Measurements from ENCODE around the gene PLCL2.
A peak's percentile ranks its signal among the peaks of the same experiment; 100 is the strongest.

The PLCL2 gene

GRCh38 chr3:16884748-16885592 is at the start of gene PLCL2:
TSS of gene PLCL2 (plus strand) at chr3:16884955. CDS start at chr3:16885040, 85 bp downstream.
- TF ChIP-seq, protein P1, sequence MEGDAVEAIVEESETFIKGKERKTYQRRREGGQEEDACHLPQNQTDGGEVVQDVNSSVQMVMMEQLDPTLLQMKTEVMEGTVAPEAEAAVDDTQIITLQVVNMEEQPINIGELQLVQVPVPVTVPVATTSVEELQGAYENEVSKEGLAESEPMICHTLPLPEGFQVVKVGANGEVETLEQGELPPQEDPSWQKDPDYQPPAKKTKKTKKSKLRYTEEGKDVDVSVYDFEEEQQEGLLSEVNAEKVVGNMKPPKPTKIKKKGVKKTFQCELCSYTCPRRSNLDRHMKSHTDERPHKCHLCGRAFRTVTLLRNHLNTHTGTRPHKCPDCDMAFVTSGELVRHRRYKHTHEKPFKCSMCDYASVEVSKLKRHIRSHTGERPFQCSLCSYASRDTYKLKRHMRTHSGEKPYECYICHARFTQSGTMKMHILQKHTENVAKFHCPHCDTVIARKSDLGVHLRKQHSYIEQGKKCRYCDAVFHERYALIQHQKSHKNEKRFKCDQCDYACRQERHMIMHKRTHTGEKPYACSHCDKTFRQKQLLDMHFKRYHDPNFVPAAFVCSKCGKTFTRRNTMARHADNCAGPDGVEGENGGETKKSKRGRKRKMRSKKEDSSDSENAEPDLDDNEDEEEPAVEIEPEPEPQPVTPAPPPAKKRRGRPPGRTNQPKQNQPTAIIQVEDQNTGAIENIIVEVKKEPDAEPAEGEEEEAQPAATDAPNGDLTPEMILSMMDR (IDR thresholded peaks at IDR 0.05): no peak
- peak within 1 kb of the TSS; percentile 72 to 88 for H3K27ac ChIP-seq
- DNase-seq (ENCODE audit: low spot score): peak; percentile 76
- peak within 1 kb of the TSS; percentile 93 for H3K4me3 ChIP-seq

DNA sequence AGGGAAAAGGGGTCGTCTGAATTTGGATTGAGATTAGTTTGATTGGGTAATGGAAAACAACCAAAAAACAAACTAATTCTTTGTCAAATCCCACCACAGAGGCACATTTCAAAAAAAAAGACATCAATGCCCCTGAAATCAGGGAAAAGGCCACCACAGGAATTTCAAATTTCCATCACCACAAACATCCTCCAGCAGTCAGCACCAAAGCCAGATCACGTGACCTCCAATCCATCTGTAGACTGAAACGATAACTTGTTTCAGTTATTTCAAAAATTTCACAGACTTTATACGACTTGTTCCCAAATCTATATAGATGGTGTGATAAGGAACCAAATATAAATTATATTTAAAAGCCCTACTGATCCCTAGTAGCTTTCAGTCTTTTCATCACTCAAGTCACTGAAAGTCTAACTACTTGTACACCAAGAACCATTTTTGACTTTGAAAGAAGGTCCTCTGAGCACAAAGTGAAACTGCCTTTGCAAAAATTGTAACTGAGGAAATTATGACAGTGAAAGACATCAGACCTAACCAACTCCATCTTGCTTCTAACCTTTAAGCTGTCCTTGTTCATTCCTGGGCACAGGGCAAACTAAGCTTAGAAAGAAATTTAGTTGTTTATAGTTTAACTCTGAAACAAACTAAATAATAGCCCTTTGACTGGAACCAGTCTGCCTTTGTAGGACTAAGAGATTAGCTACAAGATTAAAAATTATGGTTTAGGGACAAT is 48.1 kb upstream of the PLCL2 start:
- no peak overlapping the region for H3K27ac ChIP-seq
- no peak overlapping the region for H3K4me3 ChIP-seq
- TF ChIP-seq, protein P1 (IDR thresholded peaks at IDR 0.05): no peak
- no peak for DNase-seq (ENCODE audit: low spot score)

DNA sequence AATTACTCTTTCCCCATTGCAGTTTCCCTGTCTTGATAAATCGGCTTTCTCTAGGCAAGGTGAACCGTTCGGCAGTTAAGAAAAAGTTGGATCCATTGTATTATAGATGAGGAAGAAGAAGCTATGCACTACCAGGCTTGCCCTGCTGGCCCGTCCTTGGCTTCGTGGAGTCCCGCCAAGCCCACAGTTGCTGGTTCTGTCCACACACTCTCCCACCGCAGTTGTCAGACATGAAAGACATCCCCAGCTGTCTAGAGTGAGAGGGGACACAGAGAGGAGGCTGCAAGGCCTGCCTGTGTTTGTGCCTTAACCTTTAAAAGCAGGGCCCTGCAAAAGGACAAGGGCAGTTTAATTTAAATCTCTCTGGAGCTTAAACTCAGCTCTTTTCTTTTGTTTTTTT is 47.2 kb upstream of the PLCL2 start:
- DNase-seq (ENCODE audit: low spot score): no peak
- Histone ChIP-seq H3K27ac (no peak overlapping the region), H3K4me3 (no peak overlapping the region)
- TF ChIP-seq, protein P1 (IDR thresholded peaks at IDR 0.05): no peak

- Histone ChIP-seq H3K4me3 (no peak overlapping the region), H3K27ac (no peak overlapping the region)
- no peak for DNase-seq (ENCODE audit: low spot score)
- TF ChIP-seq, protein P1 (IDR thresholded peaks at IDR 0.05): no peak
These were observed 46.2 kb upstream of the PLCL2 start for GRCh38 chr3:16838561-16838960.

DNA sequence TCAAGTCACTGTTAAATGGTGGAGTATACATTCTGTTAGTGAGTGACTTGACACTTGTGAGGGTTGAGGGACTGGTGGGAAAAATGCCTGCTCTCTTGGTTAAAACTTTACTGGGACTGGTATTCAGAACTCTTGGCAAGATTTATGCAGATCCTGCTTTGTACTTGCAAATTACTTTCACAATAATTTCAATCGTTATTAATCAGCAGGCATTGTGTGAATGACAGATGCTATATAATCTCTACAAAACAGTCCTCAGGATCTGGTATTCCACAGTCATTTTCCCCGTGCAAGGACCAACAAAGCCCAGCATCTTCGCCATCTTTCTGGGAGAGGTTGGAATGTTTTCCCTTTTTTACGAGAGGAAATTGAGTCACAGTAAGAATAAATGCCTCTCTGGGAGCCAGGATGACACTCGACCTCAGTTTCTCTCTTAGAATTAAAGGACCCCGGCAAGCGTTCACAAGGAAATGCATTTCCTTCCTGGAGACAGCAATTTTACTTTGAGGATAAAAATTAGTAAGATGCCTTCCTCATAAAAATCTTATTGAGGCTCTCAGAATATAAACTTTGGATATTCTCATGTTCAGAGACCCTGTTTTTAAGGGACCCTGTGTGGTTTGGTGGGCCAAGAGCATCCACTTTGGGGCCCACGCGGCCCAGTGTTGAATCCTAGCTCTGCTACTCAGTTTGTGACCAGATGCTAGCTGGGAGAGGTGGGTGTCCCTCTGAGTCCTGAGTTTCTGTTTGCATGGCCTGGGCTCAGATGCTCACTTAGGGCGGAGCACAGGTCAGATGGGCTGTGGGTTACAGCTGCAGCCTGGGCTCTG is 45.3 kb upstream of the PLCL2 start:
- Histone ChIP-seq H3K4me3 (no peak overlapping the region), H3K27ac (no peak overlapping the region)
- TF ChIP-seq, protein P1 (IDR thresholded peaks at IDR 0.05): no peak
- no peak for DNase-seq (ENCODE audit: low spot score)

- no peak overlapping the region for H3K27ac ChIP-seq
- TF ChIP-seq, protein P1 (IDR thresholded peaks at IDR 0.05): no peak
- H3K4me3 ChIP-seq: no peak overlapping the region
These were observed 44.7 kb upstream of the PLCL2 start for GRCh38 chr3:16840101-16840424.

More at GRCh38 chr3:16840101-16840424, 44.7 kb upstream of the PLCL2 start:
- DNase-seq (ENCODE audit: low spot score): no peak
